Measurements from ENCODE around the gene GNA14. TPM values are rescaled to one million over a fixed set of nuclear protein-coding genes. Genes with fewer than 3 reads are reported as not detected.
"Not testable (repeated sequence)": the region's sequence is repeated elsewhere in the genome, so short reads cannot be mapped to it uniquely, and the experiment has no call there.

The GNA14 gene
- total RNA-seq, 1 donor from 2014 or later, result 4.1 TPM

DNA sequence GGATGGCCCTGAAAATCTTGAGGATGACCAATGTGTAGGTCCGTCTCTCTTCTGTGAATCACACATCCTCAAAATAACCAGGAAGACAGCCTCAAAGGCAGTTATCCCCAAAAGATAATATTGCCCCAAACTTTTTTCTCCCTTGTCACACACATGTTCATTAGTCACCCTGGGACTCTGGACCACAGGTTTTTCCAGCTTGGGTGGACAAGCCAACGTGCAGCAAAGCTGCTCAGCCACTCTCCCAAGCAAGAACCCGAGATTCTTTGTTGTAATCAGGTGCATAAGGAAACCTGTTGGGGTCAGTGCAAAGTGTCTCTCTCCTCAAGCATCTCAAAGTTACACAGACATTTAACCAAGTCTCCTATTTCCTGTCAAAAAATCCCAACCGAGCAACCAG lies 196.6 kb downstream of the GNA14 start:
- DNase-seq (ENCODE audit: low read depth in 2 of 2), result no peak

DNA sequence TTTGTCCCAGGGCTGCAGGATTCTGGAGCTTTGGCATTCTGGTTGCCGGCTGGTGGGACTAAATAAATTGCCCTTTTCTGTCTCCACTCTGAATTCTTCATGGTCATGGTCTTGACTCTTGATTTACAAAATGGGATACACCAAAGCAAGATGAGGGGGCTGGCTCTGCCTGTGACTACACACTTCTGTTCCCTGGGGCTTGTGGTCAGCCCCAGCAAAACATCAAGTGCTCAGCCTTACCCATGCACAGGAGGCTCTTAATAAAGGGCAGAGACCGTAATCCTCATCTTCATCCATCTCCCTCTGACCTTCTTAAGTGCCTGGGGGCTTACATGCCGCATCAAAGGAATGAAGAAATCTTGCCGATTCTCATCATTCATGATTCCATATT lies 198.0 kb downstream of the GNA14 start:
- DNase-seq (ENCODE audit: low read depth in 2 of 2), result no peak

DNA sequence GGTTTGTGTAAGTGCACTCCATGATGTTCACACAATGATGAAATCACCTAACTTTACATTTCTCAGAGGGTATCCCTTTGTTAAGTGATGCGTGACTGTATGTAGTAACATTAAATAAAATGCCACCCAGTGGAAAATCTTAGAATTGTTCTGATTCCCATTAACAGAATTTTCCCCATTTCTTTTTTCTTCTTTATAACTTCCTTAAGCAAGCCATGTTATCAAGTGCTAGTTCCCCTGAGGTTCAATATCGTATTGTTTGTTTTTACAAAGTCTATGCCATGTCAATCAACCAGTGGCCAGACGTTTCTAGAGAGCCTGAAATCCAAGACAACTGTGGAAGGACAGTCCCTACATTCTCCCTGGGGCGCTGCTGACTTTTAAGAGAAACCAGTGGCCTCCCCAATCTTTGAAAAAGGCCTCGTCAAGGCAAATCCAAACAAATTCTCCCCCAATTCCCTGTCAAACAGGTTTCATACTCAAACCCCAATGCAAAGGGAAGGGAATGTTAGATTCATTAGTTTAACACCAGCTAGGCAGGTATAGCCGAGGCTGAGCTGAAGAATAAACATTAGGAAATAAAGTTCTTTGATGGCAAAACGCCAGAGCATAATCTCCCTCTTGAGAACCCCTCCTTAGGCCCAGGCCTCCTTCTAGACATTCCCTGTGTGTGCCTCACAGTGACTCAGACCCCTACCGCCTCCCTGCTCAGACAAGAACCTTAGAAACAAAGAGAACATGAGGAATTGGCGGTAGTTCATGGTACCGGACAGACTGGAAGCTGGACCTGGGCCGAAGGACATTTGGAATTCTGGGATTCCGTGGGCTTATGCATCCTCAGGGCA lies 198.7 kb downstream of the GNA14 start:
- DNase-seq (ENCODE audit: low read depth in 2 of 2), result no peak

DNA sequence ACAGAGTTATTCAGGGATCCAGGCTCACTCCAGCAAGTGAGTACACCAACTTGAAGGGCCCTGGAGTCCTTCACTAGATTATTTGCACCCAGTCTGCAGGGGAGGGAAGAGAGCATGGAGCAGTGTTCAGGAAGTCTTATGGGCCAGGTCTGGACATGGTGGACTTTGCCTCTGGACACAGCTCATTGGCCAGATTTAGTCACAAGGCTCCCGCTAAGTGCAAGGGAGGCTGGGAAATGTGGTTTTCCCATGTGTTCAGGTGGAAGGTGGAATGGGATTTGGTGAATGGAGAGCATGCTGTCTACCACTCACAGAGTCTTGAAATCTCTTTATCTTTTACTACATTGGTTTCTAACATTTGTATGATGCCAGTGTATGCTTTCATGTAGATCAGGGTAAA lies 200.5 kb downstream of the GNA14 start:
- DNase-seq (ENCODE audit: low read depth in 2 of 2), result no peak

DNA sequence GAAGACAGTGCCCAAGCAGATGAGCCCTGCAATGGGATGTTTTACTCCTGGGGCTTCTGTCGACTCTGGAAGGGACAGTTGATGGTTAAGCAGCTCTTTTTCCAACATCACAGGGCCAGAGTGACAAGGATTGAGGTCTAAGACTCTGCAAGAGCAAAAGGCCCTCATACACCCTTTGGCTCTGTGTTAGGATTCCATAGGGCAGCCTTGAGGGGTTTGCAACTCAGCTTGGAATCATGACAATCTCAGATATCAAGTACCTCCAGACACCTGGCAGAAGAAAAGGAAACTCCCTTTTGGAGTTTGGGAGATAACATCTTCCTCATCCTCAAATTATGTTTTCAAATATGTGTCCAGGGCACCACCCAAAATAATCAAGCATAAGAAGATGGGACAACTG lies 205.7 kb downstream of the GNA14 start:
- DNase-seq (ENCODE audit: low read depth in 2 of 2), result no peak

DNA sequence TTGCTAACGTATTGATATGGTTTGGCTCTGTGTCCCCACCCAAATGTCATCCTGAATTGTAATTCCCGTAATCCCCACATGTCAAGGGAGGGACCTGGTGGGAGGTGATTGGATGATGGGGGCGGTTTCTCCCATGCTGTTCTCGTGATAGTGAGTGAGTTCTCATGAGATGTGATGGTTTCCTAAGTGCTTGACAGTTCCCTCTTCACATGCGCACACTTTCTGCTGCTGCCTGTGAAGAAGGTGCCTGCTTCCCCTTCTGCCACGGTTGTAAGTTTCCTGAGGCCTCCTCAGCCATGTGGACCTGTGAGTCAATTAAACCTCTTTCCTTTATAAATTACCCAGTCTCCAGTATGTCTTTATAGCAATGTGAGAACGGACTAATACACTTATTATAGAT lies 207.0 kb downstream of the GNA14 start:
- not testable (repeated sequence) for DNase-seq (ENCODE audit: low read depth in 2 of 2)

DNA sequence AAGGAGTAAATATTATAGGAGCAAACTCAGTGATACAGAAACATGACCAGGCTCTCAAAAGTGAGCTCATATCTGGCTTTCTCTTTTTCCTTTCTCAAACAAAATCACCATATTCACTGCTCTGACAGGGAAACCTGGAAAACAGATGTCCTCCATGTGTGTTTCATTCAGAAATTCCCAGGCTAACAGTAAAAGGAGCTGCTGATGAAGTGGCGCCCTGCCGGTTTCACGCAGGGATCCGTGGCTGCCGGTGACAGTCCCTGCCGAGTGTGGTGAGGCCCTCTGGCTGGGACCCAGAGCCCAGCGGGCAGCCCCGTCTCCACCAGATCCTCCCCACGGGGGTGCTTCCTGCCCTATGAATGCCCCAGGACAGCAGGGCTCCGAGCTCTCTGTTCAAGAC lies 208.1 kb downstream of the GNA14 start:
- no peak for DNase-seq (ENCODE audit: low read depth in 2 of 2)

DNA sequence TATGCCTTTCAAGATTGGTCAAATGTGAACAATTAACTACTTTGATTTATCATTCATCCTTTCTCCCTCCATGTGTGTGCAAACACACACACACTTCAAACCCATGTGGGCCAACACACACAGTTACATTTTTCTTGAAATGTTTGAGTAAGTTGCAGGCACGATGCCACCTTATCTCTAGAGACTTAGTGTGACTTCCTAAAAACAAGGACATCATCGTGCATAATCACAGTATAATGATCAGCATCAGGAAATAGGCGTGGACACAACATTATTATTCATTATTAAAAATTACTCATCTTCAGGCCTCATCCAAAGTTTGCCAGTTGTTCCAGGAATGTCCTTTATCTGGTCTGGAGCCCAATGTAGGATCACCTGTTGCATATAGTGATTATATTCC lies 209.5 kb downstream of the GNA14 start:
- DNase-seq (ENCODE audit: low read depth in 2 of 2), result no peak

DNA sequence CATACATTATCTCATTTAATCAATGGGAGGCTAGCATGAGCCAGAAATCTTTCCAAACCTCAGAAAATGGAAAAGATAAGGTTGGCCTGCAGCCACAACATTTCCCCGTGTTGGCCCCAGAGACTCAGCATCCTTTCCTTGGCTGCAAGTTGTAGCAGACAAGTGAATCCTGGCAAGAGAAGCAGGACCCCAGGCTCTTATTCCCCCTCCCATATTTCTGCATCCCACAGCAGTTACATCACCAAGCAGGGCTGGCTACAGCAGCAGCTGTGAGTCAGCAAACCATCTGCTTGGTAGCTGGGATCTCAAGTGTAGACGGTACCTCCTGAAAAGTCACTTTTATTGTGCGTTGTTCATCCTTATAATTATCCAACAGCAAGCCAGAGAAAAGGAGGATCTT lies 212.4 kb downstream of the GNA14 start:
- DNase-seq (ENCODE audit: low read depth in 2 of 2), result no peak

DNA sequence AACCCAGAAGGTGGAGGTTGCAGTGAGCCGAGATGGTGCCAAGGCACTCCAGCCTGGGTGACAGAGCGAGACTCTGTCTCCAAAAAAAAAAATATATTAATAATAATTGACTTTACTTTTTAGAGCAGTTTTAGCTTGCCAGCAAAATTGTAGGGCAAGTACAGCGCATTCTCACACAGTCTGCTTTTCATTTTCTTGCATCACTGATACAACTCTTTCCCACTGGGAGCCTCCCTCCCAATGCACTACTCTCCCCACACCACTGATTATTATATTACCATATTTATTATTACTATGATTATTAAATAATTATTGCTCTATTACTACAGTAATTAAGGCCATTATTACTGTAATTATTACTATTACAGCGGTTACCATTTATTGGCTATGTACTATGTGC lies 212.8 kb downstream of the GNA14 start:
- no peak for DNase-seq (ENCODE audit: low read depth in 2 of 2)

DNA sequence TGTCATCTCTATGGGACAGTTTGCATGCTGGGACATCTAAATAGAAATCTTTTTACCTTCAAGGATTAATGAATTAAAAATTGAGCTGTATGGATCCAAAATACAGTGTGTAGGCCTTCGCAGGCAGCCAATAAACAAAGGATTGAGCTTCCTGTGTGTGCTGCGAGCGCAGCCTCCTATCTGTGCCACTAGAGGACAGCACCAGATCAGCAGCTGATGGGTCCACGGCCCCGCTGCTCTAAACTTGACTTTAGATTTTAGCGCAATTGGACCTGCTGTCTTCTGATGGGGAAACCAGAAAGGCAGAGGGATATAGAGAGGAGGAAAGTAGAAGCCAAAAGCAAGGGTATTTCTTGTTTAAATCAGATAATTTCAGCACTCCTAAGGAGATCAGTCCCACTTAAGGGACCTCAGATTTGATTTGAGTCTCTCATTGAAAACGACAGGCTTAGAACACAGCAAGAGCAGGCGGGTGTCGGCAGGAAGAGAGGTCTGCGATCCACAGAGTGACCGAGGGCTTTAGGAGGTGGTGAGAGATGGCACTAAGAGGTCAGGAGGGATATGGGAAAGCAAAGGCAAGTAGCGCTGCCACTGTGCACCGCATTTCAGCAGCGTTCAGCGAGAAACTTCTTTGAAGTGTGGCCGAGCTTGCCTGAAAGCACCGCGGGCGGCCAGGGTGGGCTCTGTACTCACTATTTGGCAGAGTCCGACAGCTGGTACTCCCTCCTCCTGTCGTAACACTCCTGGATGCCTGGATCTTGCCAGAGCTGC lies 214.3 kb downstream of the GNA14 start:
- peak; percentile 50 to 72 for DNase-seq (ENCODE audit: low read depth in 2 of 2)

DNA sequence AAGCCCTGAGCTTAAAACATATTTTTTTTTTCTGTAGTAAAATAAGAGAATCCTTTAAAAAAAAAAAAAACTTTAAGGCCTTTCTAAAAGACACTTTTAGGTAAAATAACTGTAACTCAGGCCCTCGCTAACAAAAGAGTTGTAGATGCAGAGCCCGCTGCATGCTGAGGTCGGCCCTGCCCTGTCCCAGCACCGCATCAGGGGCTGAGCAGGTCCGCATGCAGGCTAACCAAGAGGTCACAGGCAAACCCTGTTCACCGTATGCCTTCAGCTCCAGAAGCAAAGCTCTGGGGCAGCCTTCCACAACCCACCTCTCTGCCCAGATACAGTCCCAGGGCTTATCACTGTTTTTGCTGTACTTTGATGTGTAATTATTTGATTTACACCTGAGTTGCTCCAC lies 216.1 kb downstream of the GNA14 start:
- no peak for DNase-seq (ENCODE audit: low read depth in 2 of 2)

DNA sequence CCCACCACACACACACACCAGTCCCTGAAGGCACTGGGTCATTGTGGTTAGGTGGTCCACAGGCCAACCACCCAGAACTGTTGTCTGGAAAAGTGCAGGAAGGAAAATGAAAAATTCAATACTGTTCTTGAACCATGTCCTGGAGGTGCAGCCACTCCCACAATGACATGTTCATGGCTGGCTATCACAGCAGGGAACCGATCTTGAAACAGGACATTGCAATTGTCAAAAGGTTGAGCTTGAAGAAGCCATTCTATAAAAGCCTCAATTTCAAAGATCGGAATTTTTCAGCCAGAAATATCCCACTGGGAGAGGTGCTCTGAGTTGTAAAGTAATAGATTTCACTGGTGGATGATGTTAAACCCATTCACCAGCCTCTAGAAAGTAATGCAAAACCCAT lies 218.2 kb downstream of the GNA14 start:
- DNase-seq (ENCODE audit: low read depth in 2 of 2), result no peak

DNA sequence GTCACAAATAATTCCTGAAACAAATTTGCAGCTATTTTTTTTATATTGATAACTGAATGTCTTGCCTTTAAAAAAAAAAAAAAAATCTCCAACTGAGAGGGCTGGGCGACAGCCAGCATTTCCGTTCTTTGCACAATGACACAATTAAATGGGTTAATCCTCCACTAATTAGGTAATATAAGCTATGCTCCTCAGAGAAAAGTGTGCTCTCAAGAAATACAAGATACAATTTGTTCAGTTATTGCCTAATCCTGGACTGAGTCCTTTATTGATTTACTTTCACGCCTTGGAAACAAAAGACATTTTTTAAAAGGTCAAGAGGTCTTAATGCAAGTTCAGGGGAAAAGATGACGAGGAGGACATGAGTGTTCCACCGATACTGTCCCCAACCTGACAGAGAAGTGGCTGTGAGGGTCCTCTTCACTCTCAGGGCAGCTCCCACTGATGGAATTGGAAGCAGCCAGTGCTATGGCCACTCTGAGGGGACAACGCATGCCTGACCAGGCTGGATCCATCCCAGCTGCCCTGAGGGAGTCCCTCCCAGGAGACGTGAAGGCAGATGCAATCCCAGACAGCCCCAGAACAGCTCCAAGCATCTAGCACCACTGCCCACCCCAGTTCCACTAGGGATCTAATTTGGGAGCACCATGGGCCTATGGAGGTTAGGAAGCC lies 220.7 kb downstream of the GNA14 start:
- DNase-seq (ENCODE audit: low read depth in 2 of 2), result no peak

DNA sequence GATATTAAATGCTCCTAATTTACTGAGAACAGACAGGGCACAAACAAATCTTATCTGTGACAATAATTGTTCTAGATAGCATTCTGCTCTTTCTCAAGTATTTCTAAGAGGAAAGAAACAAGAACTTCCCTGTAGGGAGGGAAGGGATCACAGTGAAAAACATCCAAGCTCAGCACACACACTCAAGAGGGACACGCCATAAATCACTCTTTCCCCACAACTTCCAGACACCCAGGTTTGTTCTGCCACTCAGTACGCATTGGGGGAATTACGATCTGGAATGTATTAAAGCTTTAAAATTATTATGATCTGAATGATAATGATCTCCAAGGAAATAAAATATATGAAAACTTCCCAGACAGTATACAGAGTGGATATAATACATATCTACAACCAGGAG lies 221.4 kb downstream of the GNA14 start:
- no peak for DNase-seq (ENCODE audit: low read depth in 2 of 2)

DNA sequence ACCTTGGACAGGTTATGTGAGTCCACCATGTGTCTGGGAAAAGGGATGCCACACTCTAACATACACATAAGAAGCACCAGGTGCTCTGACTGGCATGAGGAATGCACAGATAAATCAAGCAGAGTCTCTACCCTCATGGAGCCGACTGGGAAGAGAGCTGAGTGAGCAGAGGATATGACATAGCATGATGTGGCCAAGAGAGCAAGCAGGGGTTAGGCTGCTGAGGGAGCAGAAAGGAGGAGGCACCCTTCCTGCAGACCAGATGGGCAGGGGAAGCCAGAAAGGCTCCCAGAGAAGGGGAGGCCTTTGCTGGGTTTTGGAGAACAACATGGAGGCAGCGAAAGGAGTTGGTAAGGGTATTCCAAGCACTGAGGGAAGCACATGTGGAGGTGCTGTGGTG lies 223.1 kb downstream of the GNA14 start:
- no peak for DNase-seq (ENCODE audit: low read depth in 2 of 2)

DNA sequence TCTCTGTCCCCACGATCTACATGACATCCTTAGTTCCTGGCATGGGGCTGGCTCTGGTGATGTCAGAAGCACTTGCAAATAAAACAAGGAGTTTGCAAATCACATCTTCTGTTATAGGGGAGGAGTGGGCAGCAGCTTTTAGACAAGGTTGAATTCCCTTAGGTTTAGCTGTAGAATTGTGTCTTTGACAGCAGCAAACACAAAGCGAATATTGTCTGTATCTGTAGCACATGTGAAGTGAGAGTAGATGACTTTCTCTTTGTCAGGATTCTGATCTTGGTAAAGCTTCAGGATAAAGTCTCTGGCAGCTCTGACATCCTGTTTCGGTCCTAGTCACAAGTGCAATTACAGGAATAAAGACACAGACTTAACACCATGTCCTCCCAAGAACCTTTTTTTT lies 224.3 kb downstream of the GNA14 start:
- no peak for DNase-seq (ENCODE audit: low read depth in 2 of 2)

DNA sequence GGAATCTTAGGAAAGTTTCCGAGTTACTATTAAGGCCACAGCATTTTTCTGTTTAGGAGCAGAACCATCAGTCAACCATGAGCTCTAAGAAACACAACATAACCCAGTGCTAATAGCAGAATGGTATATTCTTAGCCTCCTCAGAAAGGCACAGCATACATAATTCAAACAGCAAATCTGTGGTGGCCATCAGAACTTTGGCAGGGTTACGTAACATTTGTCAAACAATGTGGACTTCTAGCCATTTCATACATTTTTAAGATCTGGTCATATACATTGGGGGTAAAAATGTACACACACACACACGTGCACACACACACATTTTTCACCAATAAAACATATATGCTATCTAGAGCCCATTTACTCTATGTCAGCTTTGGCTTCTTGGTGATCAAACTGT lies 225.2 kb downstream of the GNA14 start:
- no peak for DNase-seq (ENCODE audit: low read depth in 2 of 2)

DNA sequence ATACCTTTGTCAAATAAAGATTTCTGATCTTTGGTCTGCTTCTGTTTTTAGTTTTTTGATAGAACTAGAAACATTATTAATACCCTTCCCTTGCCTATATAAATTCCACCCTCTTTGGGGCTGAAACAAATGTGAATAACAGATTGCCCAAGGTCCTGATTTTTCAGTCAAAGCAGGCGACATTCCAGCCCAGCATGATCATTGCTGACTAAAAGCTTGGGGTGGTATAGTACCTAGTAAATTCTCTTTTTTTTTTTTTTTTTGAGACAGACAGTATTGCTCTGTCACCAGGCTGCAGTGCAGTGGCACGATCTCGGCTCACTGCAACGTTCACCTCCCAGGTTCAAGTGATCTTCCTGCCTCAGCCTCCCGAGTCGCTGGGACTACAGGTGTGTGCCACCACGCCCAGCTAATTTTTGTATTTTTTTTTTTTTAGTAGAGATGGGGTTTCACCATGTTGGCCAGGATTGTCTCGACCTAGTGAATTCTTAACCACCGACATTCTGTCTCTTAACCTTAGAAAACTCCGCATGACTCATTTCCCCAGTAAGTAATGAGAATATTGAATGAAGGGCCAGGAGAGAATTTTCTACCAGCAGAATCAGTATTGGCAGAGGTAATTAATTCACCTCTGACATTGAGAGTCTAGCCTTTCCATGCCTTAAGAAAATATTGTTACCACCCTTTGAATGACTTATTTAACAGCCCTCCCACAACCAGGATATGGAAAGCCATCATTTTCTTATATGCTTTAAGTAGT lies 226.4 kb downstream of the GNA14 start:
- DNase-seq (ENCODE audit: low read depth in 2 of 2), result peak in 1 of 2 donors; percentile 80

DNA sequence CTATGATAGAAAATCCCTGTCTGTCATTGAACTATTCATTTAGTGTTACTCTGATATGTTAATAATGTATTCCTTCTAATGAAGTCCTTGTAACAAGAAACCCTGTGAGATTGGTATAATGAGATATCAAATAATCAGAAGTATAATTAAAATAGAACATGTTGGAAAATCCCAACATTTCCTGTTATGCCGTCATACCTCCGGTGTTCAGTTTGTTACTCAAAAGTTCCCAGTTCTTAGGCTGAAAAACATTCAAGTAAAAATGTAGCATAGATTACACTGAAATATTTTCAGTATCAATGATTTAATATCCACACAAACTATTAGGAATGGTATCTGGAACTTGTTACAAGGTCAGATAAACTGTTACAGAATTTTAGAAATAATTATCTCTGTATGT lies 227.5 kb downstream of the GNA14 start:
- DNase-seq (ENCODE audit: low read depth in 2 of 2), result peak; percentile 66 to 80

DNA sequence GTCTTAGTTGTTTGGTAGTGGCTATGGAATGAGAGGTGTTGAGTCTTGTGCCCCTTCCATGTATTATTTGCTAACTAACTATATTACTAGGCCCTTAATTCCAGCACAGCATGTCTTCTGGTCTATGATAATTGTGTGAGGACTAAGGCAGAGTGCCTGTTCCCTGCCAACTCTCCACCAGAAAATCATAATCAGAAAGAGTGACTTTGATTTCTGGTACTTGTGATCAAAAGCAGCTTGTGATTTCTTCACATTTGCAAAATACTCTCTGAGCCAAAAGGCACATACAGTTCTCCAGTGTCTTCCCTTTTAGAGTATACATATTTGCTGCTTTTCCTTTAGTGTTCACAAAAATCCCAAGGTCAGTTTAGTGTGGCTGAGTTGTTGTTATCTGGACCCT lies 229.9 kb downstream of the GNA14 start:
- DNase-seq (ENCODE audit: low read depth in 2 of 2), result no peak

DNA sequence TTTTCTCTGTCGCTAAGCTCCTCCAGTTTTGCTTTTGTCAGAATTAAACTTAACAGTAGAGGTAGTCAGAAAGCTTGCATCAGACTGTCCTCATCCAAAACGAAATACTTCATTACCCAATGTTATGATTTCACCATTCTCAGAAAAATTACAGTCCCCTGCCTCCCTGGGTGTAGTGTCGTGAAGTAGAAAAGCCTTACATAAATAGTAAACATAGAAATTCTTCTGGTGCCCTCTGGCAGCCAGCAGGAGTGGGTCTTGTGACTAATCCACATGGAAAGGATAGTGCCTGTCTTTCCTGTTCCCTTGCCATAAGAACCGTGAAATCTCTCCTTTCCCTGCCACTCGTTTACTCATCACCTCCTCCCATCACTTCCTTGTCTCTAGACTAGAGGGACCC lies 230.6 kb downstream of the GNA14 start:
- DNase-seq (ENCODE audit: low read depth in 2 of 2), result peak in 1 of 2 donors; percentile 79

All from dermis microvascular lymphatic vessel endothelial cell (primary cell).